ENCODE measurements around the gene SH2D3C.

DNA sequence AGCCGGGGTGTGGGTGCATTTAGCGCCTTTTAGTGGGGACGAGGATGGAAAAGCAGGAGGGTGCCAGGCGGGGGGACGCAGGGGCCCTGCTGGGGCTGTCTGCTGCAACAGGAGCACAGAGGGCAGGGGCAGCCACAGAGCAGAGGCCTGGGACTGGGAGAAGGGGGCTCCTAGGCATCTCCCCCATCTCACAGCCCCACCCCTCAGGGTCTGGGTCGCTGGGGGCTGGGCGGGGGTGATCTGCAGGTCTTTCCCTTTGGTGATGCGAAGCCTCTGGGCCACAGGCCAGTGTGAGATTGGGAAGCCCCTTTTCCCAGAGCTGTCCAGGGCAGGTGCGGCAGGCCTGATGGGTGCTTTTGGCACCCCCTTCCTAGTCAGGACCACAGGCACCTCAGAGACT lies 48.2 kb downstream of the SH2D3C start:
- TF ChIP-seq, protein P1, sequence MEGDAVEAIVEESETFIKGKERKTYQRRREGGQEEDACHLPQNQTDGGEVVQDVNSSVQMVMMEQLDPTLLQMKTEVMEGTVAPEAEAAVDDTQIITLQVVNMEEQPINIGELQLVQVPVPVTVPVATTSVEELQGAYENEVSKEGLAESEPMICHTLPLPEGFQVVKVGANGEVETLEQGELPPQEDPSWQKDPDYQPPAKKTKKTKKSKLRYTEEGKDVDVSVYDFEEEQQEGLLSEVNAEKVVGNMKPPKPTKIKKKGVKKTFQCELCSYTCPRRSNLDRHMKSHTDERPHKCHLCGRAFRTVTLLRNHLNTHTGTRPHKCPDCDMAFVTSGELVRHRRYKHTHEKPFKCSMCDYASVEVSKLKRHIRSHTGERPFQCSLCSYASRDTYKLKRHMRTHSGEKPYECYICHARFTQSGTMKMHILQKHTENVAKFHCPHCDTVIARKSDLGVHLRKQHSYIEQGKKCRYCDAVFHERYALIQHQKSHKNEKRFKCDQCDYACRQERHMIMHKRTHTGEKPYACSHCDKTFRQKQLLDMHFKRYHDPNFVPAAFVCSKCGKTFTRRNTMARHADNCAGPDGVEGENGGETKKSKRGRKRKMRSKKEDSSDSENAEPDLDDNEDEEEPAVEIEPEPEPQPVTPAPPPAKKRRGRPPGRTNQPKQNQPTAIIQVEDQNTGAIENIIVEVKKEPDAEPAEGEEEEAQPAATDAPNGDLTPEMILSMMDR (IDR thresholded peaks at IDR 0.05; ENCODE audit: insufficient read depth, low read length, poor library complexity, severe bottlenecking), result no peak
- no peak for TF ChIP-seq EZH2phosphoT487 (conservative IDR thresholded peaks at IDR 0.05; ENCODE audit: low read length)

Data from SU-DHL-6 (cell line).